Measurements from ENCODE around the gene MZF1. TPM values are rescaled to one million over a fixed set of nuclear protein-coding genes. Genes with fewer than 3 reads are reported as not detected.

The MZF1 gene
- total and polyA plus RNA-seq, 9 of the 15 experiments (the other 6 are each of a cell fraction or from before 2014, with no cell fraction given): 0.31 to 29.3 (median 11.5) TPM

- TF ChIP-seq RREB1 (CRISPR knock-in tag; IDR thresholded peaks at IDR 0.05): 0 out of 2 replicates have a peak, but pooled peaks have one; percentile 31
- TF ChIP-seq JUNB (CRISPR knock-in tag; conservative IDR thresholded peaks at IDR 0.05): no peak
- TF ChIP-seq RNF219 (CRISPR knock-in tag; IDR thresholded peaks at IDR 0.05): no peak
- TF ChIP-seq ZNF41 (CRISPR knock-in tag; conservative IDR thresholded peaks at IDR 0.05): peak; percentile 72; the same call in 1 of the 2 replicates
- TF ChIP-seq ZNF561 (CRISPR knock-in tag; conservative IDR thresholded peaks at IDR 0.05): no peak
- no peak for TF ChIP-seq KAT2B (IDR thresholded peaks at IDR 0.05; ENCODE audit: low read depth, low read length)
- TF ChIP-seq ZBTB17 (CRISPR knock-in tag; IDR thresholded peaks at IDR 0.05): no peak
- TF ChIP-seq LARP7 (IDR thresholded peaks at IDR 0.05): no peak
- TF ChIP-seq COPS2 (conservative IDR thresholded peaks at IDR 0.05): no peak
- TF ChIP-seq ZFP30 (CRISPR knock-in tag; IDR thresholded peaks at IDR 0.05; ENCODE audit: borderline replicate concordance): no peak
- 0 out of 2 replicates have a peak, but pooled peaks have one; percentile 53 for TF ChIP-seq ZNF780A (CRISPR knock-in tag; IDR thresholded peaks at IDR 0.05)
- TF ChIP-seq TCF7 (IDR thresholded peaks at IDR 0.05; ENCODE audit: borderline replicate concordance): no peak
- TF ChIP-seq SMARCC2 (IDR thresholded peaks at IDR 0.05; ENCODE audit: low read depth): no peak
- no peak; the same call in 1 of the 2 replicates for TF ChIP-seq E4F1 (CRISPR knock-in tag; IDR thresholded peaks at IDR 0.05; ENCODE audit: borderline replicate concordance)
- TF ChIP-seq POU5F1 (IDR thresholded peaks at IDR 0.05; ENCODE audit: borderline replicate concordance, low read depth, low read length, partially characterized antibody): no peak
- no peak for TF ChIP-seq ZNF184 (CRISPR knock-in tag; IDR thresholded peaks at IDR 0.05)
- TF ChIP-seq ZNF217 (CRISPR knock-in tag; IDR thresholded peaks at IDR 0.05): no peak
- TF ChIP-seq CSDE1 (IDR thresholded peaks at IDR 0.05): no peak; a peak in 1 of 4 replicates
- no peak for TF ChIP-seq CBX5 (IDR thresholded peaks at IDR 0.05; ENCODE audit: borderline replicate concordance, low read depth)
Observed at GRCh38 chr19:58559275-58560006, 13.7 kb downstream of the MZF1 start (continued).

Measured in K562 (cell line).